ENCODE data around the gene ZDHHC20.
A peak's percentile ranks its signal among the peaks of the same experiment; 100 is the strongest.

The ZDHHC20 gene

GRCh38 chr13:21348488-21349120, 110.5 kb downstream of the ZDHHC20 start:
- peaks cover 21% of the 10 kb centered on the region for H3K4me1 Mint-ChIP-seq

DNA sequence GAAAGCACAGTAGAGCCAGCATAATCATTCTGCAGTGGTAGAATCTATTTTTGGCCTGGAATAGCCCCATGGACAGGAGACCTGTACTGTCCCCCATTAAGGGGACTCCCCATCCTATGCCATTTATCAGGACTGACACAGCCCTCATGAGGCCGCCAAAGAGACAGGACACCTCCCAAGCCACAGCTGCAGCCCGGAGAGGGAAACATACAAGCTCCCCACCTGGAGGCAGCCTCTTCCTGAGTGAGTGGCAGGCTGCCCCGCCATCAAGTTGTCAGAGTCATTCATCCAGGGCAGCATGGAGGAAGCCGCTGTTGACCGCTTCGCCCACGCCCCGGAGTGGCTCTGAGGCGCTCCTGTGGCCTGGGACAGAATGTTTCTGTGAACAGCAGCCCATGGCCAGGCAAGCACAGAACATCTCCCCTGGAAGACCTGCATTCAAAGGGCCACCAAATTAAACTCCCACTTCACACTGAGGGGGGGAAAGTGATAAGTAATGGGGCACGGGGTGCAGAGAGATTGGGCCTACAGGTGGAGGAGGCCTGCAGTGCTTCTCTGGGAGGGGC, 111.3 kb downstream of the ZDHHC20 start:
- Mint-ChIP-seq H3K27me3 (no peaks in the 10 kb centered on the region), H3K4me1 (peaks cover 25% of the 10 kb centered on the region), H3K4me3 (no peak overlapping the region), H3K36me3 (ENCODE audit: insufficient read depth) (peaks cover 5% of the 10 kb centered on the region), H3K27ac (ENCODE audit: low read depth) (no peak overlapping the region), H3K9me3 (no peaks in the 10 kb centered on the region)
- ATAC-seq (replicated peaks; ENCODE audit: extremely low read depth, poor library complexity, severe bottlenecking): no peak
- DNase-seq (ENCODE audit: low spot score in 2 of 2): no peak

More at GRCh38 chr13:21348488-21349120, 110.5 kb downstream of the ZDHHC20 start:
- Mint-ChIP-seq H3K4me3 (no peak overlapping the region), H3K9me3 (no peaks in the 10 kb centered on the region), H3K27ac (ENCODE audit: low read depth) (no peak overlapping the region), H3K36me3 (ENCODE audit: insufficient read depth) (peaks cover 5% of the 10 kb centered on the region), H3K27me3 (no peaks in the 10 kb centered on the region)
- DNase-seq (ENCODE audit: low spot score in 2 of 2): no peak
- ATAC-seq (replicated peaks; ENCODE audit: extremely low read depth, poor library complexity, severe bottlenecking): no peak

- DNase-seq (ENCODE audit: low spot score in 2 of 2) (peak in 1 of 2 donors; percentile 32), ATAC-seq (replicated peaks; ENCODE audit: extremely low read depth, poor library complexity, severe bottlenecking) (peak; percentile 81)
- no peaks in the 10 kb centered on the region for H3K9me3 Mint-ChIP-seq
- H3K4me1 Mint-ChIP-seq: peaks cover 30% of the 10 kb centered on the region
- peak overlapping the region; percentile 96 for H3K27ac Mint-ChIP-seq (ENCODE audit: low read depth)
- no peaks in the 10 kb centered on the region for H3K27me3 Mint-ChIP-seq
- H3K4me3 Mint-ChIP-seq: peak overlapping the region; percentile 76
- peaks cover 5% of the 10 kb centered on the region for H3K36me3 Mint-ChIP-seq (ENCODE audit: insufficient read depth)
Observed at GRCh38 chr13:21344662-21345176, 114.4 kb downstream of the ZDHHC20 start.

- Mint-ChIP-seq H3K9me3 (no peaks in the 10 kb centered on the region), H3K27ac (ENCODE audit: low read depth) (peak overlapping the region; percentile 96), H3K36me3 (ENCODE audit: insufficient read depth) (peaks cover 5% of the 10 kb centered on the region), H3K4me3 (peak overlapping the region; percentile 76), H3K27me3 (no peaks in the 10 kb centered on the region), H3K4me1 (peaks cover 30% of the 10 kb centered on the region)
- no peak for DNase-seq (ENCODE audit: low spot score in 2 of 2)
- ATAC-seq (replicated peaks; ENCODE audit: extremely low read depth, poor library complexity, severe bottlenecking): no peak
Observed at GRCh38 chr13:21343659-21344058, 115.4 kb downstream of the ZDHHC20 start.

DNA sequence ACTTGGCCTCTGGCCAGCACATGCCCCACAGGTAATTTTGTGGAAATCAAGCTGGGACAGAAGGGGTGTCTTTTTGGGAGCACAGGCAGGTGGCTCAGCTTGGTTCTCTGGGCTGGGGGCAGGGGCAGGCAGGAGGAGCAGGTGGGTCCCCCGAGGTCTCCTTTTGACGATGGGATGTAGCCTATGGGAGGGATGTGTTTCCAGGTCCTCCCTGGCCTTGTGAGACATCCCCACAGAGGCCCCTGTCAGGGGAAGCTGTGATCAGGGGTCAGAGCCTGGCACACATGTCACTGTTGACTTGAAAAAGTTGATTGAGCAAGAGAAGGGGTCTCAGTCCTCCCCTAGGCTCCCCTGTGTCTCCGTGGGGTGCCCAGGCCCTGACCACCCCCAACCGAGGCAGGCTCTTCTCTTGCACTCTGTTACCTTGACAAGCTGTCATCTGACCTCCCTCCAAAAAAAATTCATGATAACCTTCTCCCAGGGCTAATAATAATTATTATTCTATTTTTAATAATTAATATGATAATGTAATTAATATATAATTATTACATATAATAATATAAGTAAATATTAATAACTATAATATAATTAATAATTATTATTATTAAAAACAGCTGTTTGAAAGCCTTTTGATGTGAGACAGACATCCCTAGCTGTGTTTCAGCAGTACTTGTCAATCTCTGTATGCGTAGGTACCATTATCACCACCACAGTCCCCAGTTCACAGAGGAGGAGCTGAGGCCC, 116.2 kb downstream of the ZDHHC20 start:
- H3K27me3 Mint-ChIP-seq: no peaks in the 10 kb centered on the region
- no peak for ATAC-seq (replicated peaks; ENCODE audit: extremely low read depth, poor library complexity, severe bottlenecking)
- no peaks in the 10 kb centered on the region for H3K9me3 Mint-ChIP-seq
- no peak for DNase-seq (ENCODE audit: low spot score in 2 of 2)
- H3K4me1 Mint-ChIP-seq: peaks cover 30% of the 10 kb centered on the region
- peak overlapping the region; percentile 96 for H3K27ac Mint-ChIP-seq (ENCODE audit: low read depth)
- H3K4me3 Mint-ChIP-seq: peak overlapping the region; percentile 76
- peaks cover 5% of the 10 kb centered on the region for H3K36me3 Mint-ChIP-seq (ENCODE audit: insufficient read depth)

GRCh38 chr13:21341637-21342422, 117.3 kb downstream of the ZDHHC20 start:
- no peak for DNase-seq (ENCODE audit: low spot score in 2 of 2)
- Mint-ChIP-seq H3K27ac (ENCODE audit: low read depth) (peak overlapping the region; percentile 25), H3K4me3 (no peak overlapping the region), H3K27me3 (no peaks in the 10 kb centered on the region), H3K4me1 (peaks cover 30% of the 10 kb centered on the region), H3K36me3 (ENCODE audit: insufficient read depth) (peaks cover 5% of the 10 kb centered on the region), H3K9me3 (no peaks in the 10 kb centered on the region)
- ATAC-seq (replicated peaks; ENCODE audit: extremely low read depth, poor library complexity, severe bottlenecking): no peak

DNA sequence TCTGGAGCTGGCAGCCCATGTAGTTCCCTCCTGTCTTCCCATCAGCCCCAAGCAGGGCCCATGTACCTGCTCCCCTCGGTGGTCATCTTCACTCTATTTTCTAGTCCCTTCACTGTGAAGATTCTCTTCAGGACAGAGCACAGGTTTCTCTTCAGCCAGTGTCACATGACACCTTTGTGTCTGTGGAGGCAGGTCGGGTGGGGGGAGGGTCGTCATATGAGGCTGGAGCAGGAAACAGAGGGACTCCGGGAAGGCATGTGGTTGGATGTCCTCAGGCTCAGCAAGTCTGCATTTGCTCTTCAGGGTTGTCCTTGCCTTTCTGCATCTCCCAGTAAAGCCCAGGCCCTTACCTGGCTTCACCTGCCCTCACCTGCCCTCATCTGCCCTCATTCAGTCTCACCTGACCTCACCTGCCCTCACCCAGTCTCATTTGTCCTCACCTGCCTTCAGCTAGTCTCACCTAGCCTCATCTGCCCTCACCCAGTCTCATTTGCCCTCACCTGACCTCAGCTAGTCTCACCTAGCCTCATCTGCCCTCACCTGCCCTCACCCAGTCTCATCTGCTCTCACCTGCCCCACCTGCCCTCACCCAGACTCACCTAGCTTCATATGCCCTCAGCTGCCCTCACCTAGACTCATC, 120.3 kb downstream of the ZDHHC20 start:
- no peaks in the 10 kb centered on the region for H3K36me3 Mint-ChIP-seq (ENCODE audit: insufficient read depth)
- H3K4me3 Mint-ChIP-seq: no peak overlapping the region
- DNase-seq (ENCODE audit: low spot score in 2 of 2) (no peak), ATAC-seq (replicated peaks; ENCODE audit: extremely low read depth, poor library complexity, severe bottlenecking) (no peak)
- H3K9me3 Mint-ChIP-seq: no peaks in the 10 kb centered on the region
- H3K4me1 Mint-ChIP-seq: peaks cover 11% of the 10 kb centered on the region
- H3K27ac Mint-ChIP-seq (ENCODE audit: low read depth): no peak overlapping the region
- no peaks in the 10 kb centered on the region for H3K27me3 Mint-ChIP-seq

GRCh38 chr13:21338156-21338555, 120.9 kb downstream of the ZDHHC20 start:
- no peaks in the 10 kb centered on the region for H3K36me3 Mint-ChIP-seq (ENCODE audit: insufficient read depth)
- no peaks in the 10 kb centered on the region for H3K27me3 Mint-ChIP-seq
- no peak overlapping the region for H3K4me3 Mint-ChIP-seq
- no peaks in the 10 kb centered on the region for H3K9me3 Mint-ChIP-seq
- no peak for DNase-seq (ENCODE audit: low spot score in 2 of 2)
- H3K4me1 Mint-ChIP-seq: peaks cover 6% of the 10 kb centered on the region
- H3K27ac Mint-ChIP-seq (ENCODE audit: low read depth): no peak overlapping the region
- no peak for ATAC-seq (replicated peaks; ENCODE audit: extremely low read depth, poor library complexity, severe bottlenecking)

DNA sequence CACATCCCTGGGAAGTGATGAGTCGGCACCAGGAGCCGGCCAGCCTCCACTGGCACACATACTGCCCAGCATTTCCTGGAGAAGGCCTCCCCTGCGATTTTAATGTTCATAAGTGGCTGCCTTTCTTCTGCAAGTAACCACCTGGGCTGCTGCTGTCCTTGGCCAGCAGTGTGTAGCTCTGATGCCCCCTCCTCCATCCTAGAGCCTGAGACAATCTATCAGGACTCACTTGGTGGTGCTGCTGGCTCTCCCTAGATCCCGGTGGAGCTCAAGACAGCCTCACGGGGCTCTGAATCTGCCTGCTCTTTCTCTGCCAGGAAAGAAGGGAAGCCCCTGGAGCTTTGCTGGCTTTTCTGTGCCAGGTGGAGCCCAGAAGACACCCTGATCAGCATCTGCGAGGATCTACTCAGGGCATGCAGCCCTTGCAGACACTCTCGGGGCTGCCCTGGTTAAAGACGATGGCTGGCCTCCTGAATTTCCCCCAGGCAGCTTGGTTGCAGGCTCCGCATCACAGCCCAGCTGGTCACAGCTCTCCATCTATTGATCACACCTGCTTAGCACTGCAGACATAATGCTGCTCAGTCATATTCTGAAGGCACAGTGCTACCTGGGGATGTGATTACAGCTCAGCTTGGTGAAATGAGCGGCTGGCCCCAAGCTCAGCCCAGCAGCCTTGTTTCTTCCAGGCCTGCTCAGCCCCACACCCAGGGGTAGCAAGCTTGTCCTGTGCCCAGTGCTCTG, 122.3 kb downstream of the ZDHHC20 start:
- no peaks in the 10 kb centered on the region for H3K9me3 Mint-ChIP-seq
- H3K36me3 Mint-ChIP-seq (ENCODE audit: insufficient read depth): no peaks in the 10 kb centered on the region
- no peak for DNase-seq (ENCODE audit: low spot score in 2 of 2)
- no peaks in the 10 kb centered on the region for H3K27me3 Mint-ChIP-seq
- H3K4me3 Mint-ChIP-seq: no peak overlapping the region
- no peak for ATAC-seq (replicated peaks; ENCODE audit: extremely low read depth, poor library complexity, severe bottlenecking)
- H3K4me1 Mint-ChIP-seq: peaks cover 5% of the 10 kb centered on the region
- no peak overlapping the region for H3K27ac Mint-ChIP-seq (ENCODE audit: low read depth)

DNA sequence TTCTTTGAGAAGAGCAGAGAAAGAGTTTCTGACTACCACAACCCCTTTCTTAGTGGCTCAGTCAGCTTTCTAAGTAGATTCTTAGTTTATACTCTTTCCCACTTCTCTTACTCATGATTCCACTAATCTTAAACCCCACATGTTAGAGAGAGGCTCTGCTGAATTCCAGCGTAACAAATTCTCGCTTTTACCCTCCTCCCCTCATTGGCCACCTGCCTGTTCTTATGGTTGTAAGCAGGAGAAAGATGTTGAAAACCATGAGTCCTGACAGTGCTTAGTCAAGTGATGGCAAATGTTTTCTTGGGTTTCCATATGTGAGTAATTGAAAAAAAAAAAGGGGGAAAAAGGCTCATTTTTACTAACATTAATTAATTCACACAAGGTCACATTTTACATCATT, 125.9 kb downstream of the ZDHHC20 start:
- Mint-ChIP-seq H3K9me3 (no peaks in the 10 kb centered on the region), H3K27ac (ENCODE audit: low read depth) (no peak overlapping the region), H3K36me3 (ENCODE audit: insufficient read depth) (no peaks in the 10 kb centered on the region), H3K27me3 (no peaks in the 10 kb centered on the region), H3K4me1 (peaks cover 28% of the 10 kb centered on the region), H3K4me3 (no peak overlapping the region)
- no peak for DNase-seq (ENCODE audit: low spot score in 2 of 2)
- ATAC-seq (replicated peaks; ENCODE audit: extremely low read depth, poor library complexity, severe bottlenecking): no peak

DNA sequence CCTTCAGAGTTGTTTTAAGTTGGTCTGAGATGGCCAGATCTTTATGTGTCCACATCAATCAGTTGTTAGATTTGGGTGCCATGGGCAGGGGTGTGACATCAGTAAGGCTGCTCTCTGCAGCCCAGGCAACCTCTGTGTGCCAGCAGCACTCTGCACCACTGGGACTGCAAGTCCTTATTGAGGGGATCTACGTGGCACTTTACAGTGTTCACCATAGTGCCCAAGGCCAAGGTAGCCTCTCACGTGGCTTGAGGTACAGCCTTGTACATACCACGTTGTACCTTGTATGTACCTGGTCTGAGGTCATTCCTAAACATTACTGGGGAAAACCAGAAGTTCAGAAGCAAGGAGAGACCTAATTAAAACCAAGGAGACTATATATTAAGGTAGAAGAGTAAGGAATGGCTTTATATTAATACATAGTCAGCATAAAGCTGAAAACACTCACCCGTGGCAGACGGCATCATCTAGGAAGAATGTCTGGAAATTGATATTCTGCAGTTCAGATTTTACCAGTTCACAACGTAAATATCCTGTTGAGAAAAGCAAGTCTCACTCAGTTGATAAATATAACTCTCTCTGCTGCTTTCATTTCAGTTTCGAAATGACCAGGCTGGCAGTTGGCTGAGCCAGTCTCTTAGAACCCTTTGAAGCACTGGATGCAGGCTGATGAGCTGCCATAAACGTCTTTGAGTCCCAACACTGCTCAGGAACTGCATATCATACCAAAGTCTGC, 128.8 kb downstream of the ZDHHC20 start:
- H3K4me1 Mint-ChIP-seq: peaks cover 39% of the 10 kb centered on the region
- peaks cover 2% of the 10 kb centered on the region for H3K36me3 Mint-ChIP-seq (ENCODE audit: insufficient read depth)
- no peak for DNase-seq (ENCODE audit: low spot score in 2 of 2)
- peak; percentile 57 for ATAC-seq (replicated peaks; ENCODE audit: extremely low read depth, poor library complexity, severe bottlenecking)
- H3K27ac Mint-ChIP-seq (ENCODE audit: low read depth): no peak overlapping the region
- peak overlapping the region; percentile 40 for H3K4me3 Mint-ChIP-seq
- H3K9me3 Mint-ChIP-seq: no peaks in the 10 kb centered on the region
- H3K27me3 Mint-ChIP-seq: no peaks in the 10 kb centered on the region

All from central memory CD8-positive, alpha-beta T cell (primary cell).